SHP77 treated with DMSO at 0.1 percent for 48 hours (cell line): ENCODE measurements around the gene WDR59.
"Not testable (repeated sequence)": the region's sequence is repeated elsewhere in the genome, so short reads cannot be mapped to it uniquely, and the experiment has no call there.

Experiments
- DNase-seq: peaks from one replicate; lab custom pipeline; 2025; lab: John Stamatoyannopoulos, UW

Gene WDR59

GRCh38 chr16:75011634-75012307, 26.8 kb upstream of the WDR59 start:
- no peak for DNase-seq

GRCh38 chr16:75010427-75010826, 25.5 kb upstream of the WDR59 start:
- no peak for DNase-seq

- no peak for DNase-seq
Observed at GRCh38 chr16:75007443-75007842, 22.5 kb upstream of the WDR59 start.

- no peak for DNase-seq
Observed at GRCh38 chr16:75005697-75006096, 20.8 kb upstream of the WDR59 start.

GRCh38 chr16:75004460-75004859, 19.5 kb upstream of the WDR59 start:
- DNase-seq = no peak

GRCh38 chr16:75003931-75004330, 19.0 kb upstream of the WDR59 start:
- DNase-seq = no peak

GRCh38 chr16:75002474-75002873, 17.6 kb upstream of the WDR59 start:
- DNase-seq = no peak

- DNase-seq = peak; percentile 47
Observed at GRCh38 chr16:75000481-75001081, 15.7 kb upstream of the WDR59 start.

GRCh38 chr16:74999609-75000480, 14.9 kb upstream of the WDR59 start:
- DNase-seq = no peak

GRCh38 chr16:74999219-74999608, 14.3 kb upstream of the WDR59 start:
- no peak for DNase-seq

GRCh38 chr16:74998481-74999218, 13.7 kb upstream of the WDR59 start, which contains the start of gene ZNRF1:
Gene ZNRF1 (plus strand): TSS chr16:74999024. CDS start chr16:74999672, 648 bp downstream.
- peak; percentile 87 for DNase-seq

- no peak for DNase-seq
Observed at GRCh38 chr16:74997042-74997491, 12.1 kb upstream of the WDR59 start.

- DNase-seq = no peak
Observed at GRCh38 chr16:74995986-74996385, 11.1 kb upstream of the WDR59 start.

GRCh38 chr16:74991593-74992403, 6.9 kb upstream of the WDR59 start:
- no peak for DNase-seq

GRCh38 chr16:74991268-74991592, 6.3 kb upstream of the WDR59 start:
- no peak for DNase-seq

- no peak for DNase-seq
Observed at GRCh38 chr16:74990832-74991231, 5.9 kb upstream of the WDR59 start.

- DNase-seq = not testable (repeated sequence)
Observed at GRCh38 chr16:74989864-74990263, 4.9 kb upstream of the WDR59 start.

- no peak for DNase-seq
Observed at GRCh38 chr16:74987027-74987681, 2.2 kb upstream of the WDR59 start.

- no peak for DNase-seq
Observed at GRCh38 chr16:74984194-74984528, 762 bp downstream of the WDR59 start.

- DNase-seq = no peak
Observed at GRCh38 chr16:74982256-74982655, 2.7 kb downstream of the WDR59 start.

GRCh38 chr16:74975591-74975990, 9.3 kb downstream of the WDR59 start:
- no peak for DNase-seq
